GM12864 (cell line): ENCODE data around the gene LHX3.

Experiments
- DNase-seq: peaks from one replicate; pipeline ENCODE4 v3.0.0-alpha.2; 2011; ENCODE audit warnings: low read depth
- H3K4me3 ChIP-seq: 2 replicates; pipeline ENCODE4 v1.5.1; 2011; ENCODE audit warnings: mild to moderate bottlenecking, low read depth, low read length, control low read depth
- TF ChIP-seq, protein P1 (sequence below): IDR thresholded peaks from 2 replicates; pipeline ENCODE4 v1.5.1; 2011; ENCODE audit warnings: low read depth, mild to moderate bottlenecking, moderate library complexity, low read length, control low read depth, inconsistent platforms; ENCODE audit errors: missing control alignments

LHX3 gene

DNA sequence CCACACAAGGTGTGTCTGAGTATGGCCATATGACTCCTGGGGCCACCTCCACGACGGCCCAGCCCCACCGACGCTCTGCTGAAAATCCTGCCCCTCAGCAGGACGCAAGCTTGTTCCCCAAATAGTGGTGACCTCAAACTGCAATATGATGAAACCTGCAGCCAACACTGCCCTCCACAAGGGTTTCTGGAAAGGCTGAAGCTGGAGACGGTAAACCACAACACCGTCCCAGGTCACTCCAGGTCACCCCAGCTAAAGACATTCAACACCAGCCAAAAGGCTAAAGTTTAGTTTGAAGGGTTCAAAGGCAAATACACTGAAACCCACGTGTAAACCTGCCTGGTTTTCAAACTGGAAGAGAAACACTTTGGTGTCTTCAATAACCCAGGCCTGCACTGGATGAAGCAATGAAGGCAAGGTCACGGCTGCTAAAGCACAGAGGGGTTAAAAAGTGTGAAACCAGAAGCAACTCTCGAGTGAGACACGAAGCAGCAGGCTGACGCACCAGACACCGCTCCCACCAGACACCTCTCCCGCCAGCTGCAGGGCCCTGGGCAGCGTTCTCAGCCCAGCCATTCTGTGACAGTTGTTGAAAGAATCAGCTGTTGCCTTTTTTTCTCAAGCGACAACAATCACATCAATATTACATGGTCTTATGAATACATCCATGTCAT, 1.8 kb upstream of the LHX3 start:
- H3K4me3 ChIP-seq, result no peak overlapping the region
- TF ChIP-seq, protein P1, sequence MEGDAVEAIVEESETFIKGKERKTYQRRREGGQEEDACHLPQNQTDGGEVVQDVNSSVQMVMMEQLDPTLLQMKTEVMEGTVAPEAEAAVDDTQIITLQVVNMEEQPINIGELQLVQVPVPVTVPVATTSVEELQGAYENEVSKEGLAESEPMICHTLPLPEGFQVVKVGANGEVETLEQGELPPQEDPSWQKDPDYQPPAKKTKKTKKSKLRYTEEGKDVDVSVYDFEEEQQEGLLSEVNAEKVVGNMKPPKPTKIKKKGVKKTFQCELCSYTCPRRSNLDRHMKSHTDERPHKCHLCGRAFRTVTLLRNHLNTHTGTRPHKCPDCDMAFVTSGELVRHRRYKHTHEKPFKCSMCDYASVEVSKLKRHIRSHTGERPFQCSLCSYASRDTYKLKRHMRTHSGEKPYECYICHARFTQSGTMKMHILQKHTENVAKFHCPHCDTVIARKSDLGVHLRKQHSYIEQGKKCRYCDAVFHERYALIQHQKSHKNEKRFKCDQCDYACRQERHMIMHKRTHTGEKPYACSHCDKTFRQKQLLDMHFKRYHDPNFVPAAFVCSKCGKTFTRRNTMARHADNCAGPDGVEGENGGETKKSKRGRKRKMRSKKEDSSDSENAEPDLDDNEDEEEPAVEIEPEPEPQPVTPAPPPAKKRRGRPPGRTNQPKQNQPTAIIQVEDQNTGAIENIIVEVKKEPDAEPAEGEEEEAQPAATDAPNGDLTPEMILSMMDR, result no peak
- DNase-seq, result no peak

DNA sequence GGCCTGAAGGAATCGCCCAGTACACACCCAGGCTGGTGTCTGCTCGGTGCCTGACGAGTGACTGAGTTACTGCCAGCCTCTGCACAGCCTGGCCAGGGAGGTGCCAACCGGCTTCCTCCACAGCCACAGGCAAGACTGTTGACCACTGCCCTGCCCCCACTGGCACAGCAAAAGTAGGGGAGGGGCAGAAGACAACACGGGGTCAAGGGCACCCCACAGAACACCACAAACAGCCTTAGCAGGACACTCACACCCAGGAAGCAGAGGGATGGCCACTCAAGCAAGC, 722 bp upstream of the LHX3 start:
- H3K4me3 ChIP-seq, result no peak overlapping the region
- DNase-seq, result no peak
- TF ChIP-seq, protein P1, result no peak

DNA sequence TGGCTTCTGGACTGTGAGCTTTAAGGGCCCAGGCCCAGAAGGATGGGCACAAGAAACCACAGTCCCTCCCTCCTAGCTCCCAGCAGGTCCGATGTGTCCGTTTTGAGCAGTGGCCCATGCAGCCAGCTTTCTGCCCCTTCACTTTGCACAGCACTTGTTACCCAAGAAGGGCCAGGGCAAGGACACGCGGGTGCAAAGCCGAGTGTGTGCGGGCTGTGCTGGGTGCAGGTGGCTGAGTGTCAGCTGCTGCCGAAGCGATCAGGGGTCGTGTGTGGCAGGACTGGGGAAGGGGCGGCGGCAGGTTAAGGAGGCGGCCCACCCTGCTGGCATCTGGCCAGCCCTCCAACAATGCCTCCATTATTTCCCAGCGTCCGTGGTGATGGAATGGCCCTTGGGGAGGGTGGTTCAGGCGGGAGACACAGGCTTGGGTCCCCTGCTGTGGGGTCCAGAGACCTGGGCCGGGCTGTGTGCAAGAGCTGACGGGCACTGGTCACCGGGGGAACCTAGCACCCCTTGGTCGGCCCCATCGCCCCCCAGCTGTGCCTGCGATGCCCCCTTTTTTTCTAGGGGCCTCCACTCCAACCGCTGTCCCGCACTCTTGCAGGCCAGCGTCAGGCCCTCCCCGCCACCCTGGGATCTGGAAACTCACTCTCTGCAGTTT, 653 bp downstream of the LHX3 start:
- no peak overlapping the region for H3K4me3 ChIP-seq
- TF ChIP-seq, protein P1, result no peak
- DNase-seq, result no peak

DNA sequence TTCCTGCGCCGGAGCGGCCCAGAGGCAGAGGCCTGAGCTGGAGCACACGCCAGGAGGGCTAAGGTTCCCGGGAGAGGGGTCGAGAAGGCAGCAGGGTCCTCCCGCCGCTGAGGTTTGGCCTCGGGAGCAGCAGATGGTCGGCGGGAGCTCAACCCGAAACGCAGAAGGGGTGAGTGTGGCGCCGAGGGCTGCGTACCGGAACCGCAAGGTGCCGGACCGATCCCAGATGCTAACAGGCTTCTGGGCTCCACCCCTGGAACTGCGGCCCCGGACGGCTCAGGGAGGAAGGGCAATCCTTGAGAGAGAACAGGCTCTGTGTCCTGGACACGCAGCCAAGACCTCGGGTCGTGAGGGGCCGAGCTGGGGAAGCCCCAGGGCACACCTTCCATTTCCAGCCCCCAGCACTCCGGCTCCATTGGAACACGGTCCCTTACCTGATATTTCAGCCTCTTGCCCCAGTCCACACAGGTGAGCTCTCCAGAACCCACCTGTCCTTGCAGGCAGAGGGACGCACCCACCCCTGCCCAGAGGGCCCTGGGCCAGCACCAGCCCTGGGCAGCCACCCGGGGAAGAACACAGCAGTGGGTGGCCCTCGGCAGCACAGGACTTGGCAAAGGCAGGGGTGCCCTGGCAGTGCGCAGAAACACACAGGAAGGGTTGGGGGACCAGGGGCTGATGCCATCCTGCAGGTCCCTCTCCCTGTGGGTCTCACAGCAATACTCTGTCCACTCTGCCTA, 1.4 kb downstream of the LHX3 start:
- TF ChIP-seq, protein P1, result no peak
- H3K4me3 ChIP-seq, result no peak overlapping the region
- DNase-seq, result no peak

DNA sequence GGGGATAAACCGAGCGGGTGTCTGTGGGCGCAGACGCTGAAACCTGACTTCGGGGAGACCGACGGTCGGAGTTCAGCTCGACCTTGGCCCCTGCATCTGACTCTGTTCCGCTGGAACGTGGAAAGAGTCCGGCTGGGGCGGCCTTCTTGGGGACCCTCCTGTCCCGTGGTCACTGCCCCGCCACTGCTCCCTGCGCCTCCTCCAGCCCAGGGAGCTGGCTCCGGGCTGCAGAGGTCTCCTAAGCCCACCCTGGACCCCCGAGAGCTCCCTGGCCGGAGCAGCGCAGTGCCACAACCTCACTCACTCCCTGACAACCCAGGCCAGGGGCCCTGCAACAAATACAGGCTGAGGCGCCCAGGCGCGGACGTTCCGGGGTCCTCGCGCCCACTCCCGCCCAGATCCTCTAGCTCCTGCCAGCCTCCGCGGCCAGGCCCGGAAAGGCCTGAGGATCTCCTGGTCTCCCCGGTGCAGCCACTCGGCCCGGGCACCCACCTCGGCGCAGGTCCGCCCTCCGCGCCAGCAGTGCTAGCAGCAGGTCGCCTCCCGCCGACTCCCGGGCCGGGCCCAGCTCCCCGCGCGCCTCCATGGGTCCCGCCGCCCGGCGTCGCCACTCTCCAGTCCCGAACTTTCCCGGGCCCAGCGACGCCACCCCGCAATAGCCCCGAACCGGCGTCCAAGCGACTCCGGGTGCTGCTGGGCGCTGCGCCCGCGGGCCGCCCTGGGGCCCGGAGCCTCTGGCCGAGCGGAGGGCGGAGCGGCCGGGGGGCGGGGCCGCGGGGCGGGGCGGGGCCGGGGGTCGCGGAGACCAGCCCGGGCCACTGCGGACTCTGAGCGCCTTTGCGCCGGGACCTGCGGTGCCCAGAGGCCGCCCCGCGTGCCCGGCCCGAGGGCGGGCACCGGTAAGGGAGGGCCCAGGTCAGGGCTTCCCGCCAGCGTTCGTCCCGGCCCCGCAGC, 2.2 kb downstream of the LHX3 start:
- TF ChIP-seq, protein P1, result no peak
- no peak overlapping the region for H3K4me3 ChIP-seq
- no peak for DNase-seq

DNA sequence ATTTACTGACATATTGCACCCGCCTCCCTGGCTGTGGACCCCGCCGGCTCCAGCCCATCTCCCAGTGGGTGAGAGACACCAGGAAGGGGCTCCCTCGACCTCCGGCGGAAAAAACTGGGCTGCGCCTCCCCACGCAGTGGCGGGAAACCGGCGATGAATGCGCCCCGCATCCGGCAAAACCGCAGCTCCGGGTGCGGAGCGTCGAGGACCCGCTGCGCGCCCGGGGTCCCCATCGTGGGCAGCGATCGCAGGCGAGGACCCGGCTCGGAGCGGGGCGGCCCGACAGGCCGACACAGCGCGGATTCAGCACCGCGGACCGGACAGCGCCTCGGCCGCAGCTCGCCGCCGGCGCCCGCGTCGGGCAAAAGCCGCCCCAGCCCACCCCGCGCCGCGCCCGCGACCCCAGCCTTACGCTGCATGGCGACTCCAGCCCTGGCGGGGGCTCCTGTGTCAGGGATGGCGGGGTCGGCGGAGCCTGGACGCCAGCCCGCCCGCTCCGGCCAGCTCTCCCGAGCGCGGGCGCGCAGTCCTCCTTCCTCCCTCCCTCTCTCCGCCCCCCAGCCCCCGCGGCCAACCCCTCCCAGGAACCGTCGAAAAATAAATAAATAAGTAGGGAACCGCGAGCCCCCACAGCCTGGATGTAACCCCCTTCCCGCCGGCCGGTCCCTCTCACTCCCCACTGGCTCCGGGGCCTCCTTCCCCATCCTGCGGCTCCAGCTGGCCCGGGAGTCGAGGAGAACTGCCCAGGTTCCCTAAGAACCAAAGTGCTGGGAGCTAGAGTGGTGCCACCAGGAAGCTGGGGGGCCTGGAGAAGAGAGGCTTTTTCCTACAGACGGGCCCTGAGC, 3.1 kb downstream of the LHX3 start:
- TF ChIP-seq, protein P1, result no peak
- no peak overlapping the region for H3K4me3 ChIP-seq
- DNase-seq, result no peak
